Activated CD8-positive, alpha-beta memory T cell treated with anti-CD3 and anti-CD28 coated beads for 4 hours (primary cell): ENCODE results near the gene JADE3.

Experiments used
- DNase-seq, 2 donors: peaks; one replicate each; pipeline ENCODE4 v3.0.0-alpha.2; 2020; ENCODE audit warnings: low read depth in 2 of 2

The JADE3 gene

GRCh38 chrX:47026198-47026597 lies 114.0 kb downstream of the JADE3 start:
- no peak for DNase-seq

GRCh38 chrX:47030339-47030738 lies 118.1 kb downstream of the JADE3 start:
- DNase-seq, result no peak

- DNase-seq, result no peak
Measured at GRCh38 chrX:47047989-47048388, 135.8 kb downstream of the JADE3 start.

GRCh38 chrX:47059142-47059874 lies 147.1 kb downstream of the JADE3 start:
- no peak for DNase-seq

- DNase-seq, result no peak
Measured at GRCh38 chrX:47060708-47061107, 148.5 kb downstream of the JADE3 start.

GRCh38 chrX:47061238-47061919 lies 149.2 kb downstream of the JADE3 start:
- no peak for DNase-seq

- no peak for DNase-seq
Measured at GRCh38 chrX:47063179-47063578, 151.0 kb downstream of the JADE3 start.

- no peak for DNase-seq
Measured at GRCh38 chrX:47068214-47068613, 156.0 kb downstream of the JADE3 start.

- no peak for DNase-seq
Measured at GRCh38 chrX:47068720-47069119, 156.5 kb downstream of the JADE3 start.

- DNase-seq, result no peak
Measured at GRCh38 chrX:47078129-47079043, 166.2 kb downstream of the JADE3 start, which contains the start of gene RGN. RGN (plus strand) TSS chrX:47078443; CDS start chrX:47081145, 2,702 bp downstream.

GRCh38 chrX:47080215-47080914 lies 168.1 kb downstream of the JADE3 start:
- no peak for DNase-seq

GRCh38 chrX:47080915-47081236 lies 168.7 kb downstream of the JADE3 start:
- DNase-seq, result no peak

GRCh38 chrX:47091149-47091775 lies 179.0 kb downstream of the JADE3 start:
- DNase-seq, result no peak

GRCh38 chrX:47093248-47093647 lies 181.0 kb downstream of the JADE3 start:
- DNase-seq, result no peak

- DNase-seq, result no peak
Measured at GRCh38 chrX:47093860-47094259, 181.6 kb downstream of the JADE3 start.

GRCh38 chrX:47097018-47097417 lies 184.8 kb downstream of the JADE3 start:
- no peak for DNase-seq

- DNase-seq, result no peak
Measured at GRCh38 chrX:47098338-47099094, 186.3 kb downstream of the JADE3 start.

- DNase-seq, result no peak
Measured at GRCh38 chrX:47101206-47101605, 189.0 kb downstream of the JADE3 start.
